Peyer's patch (tissue), 4 donors: ENCODE results near the gene SAMD11.

Experiments
- POLR2A ChIP-seq, 2 donors: fragments of 450-650 bp; IDR thresholded peaks; one replicate each; pipeline ENCODE4 v1.5.1; 2017; ENCODE audit warnings: antibody characterized with exemption in 2 of 2, mild to moderate bottlenecking in 2 of 2, moderate library complexity in 2 of 2
- TF ChIP-seq, protein P1 (sequence below), 6 experiments: fragments of 450-650 bp in 4 of 6; fragments of 200-600 bp in 2 of 6; sonication (generic) in 1 of 6; IDR thresholded peaks; one replicate each; pipeline ENCODE4 v1.5.1; 2017 to 2019; ENCODE audit warnings: antibody characterized with exemption in 6 of 6, mild to moderate bottlenecking in 3 of 6, moderate library complexity in 1 of 6

DNA sequence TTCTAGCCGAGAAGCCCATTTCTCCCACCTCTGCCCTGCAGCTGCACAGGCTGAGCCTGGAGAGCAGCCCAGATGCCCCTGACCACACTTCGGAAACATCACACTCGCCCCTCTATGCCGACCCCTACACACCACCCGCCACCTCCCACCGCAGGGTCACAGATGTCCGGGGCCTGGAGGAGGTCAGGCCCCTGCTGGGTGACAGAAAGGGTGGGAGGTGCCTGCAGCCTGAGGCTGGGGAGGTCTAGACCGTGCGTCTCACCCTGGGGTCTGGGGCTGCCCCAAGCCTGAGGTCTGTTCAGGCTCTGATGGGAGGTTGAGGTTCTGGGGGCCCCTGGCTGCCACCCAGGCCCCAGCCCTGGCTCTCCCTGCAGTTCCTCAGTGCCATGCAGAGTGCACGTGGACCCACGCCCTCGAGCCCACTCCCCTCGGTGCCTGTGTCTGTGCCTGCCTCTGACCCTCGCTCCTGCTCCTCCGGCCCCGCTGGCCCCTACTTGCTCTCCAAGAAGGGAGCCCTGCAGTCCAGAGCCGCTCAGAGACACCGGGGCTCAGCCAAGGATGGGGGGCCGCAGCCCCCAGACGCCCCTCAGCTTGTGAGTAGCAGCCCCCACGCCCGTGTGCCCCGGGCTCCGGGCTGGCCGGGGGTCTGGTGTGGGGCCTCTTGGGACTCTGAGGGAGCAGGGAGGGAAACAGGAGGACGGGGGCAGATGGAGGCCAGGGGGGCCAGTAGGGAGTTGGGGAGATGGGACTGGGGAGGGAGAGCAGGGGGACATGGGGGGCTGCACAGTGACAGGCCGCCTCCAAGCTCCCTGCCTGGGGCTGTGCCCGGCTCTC is 50.0 kb downstream of the SAMD11 start:
- TF ChIP-seq, protein P1, sequence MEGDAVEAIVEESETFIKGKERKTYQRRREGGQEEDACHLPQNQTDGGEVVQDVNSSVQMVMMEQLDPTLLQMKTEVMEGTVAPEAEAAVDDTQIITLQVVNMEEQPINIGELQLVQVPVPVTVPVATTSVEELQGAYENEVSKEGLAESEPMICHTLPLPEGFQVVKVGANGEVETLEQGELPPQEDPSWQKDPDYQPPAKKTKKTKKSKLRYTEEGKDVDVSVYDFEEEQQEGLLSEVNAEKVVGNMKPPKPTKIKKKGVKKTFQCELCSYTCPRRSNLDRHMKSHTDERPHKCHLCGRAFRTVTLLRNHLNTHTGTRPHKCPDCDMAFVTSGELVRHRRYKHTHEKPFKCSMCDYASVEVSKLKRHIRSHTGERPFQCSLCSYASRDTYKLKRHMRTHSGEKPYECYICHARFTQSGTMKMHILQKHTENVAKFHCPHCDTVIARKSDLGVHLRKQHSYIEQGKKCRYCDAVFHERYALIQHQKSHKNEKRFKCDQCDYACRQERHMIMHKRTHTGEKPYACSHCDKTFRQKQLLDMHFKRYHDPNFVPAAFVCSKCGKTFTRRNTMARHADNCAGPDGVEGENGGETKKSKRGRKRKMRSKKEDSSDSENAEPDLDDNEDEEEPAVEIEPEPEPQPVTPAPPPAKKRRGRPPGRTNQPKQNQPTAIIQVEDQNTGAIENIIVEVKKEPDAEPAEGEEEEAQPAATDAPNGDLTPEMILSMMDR (IDR thresholded peaks at IDR 0.05) = no peak
- no peak for TF ChIP-seq POLR2A (IDR thresholded peaks at IDR 0.05)
